Ishikawa (cell line): Measurements from ENCODE around the gene XPO6.

ENCODE experiments used
- CEBPB ChIP-seq: IDR thresholded peaks from 2 replicates; pipeline ENCODE4 v1.6.1; 2012
- CREB1 ChIP-seq: IDR thresholded peaks from 2 replicates; pipeline ENCODE4 v1.6.1; 2012; ENCODE audit warnings: low read depth
- EGR1 ChIP-seq: IDR thresholded peaks from 2 replicates; pipeline ENCODE4 v1.6.1; 2012
- EP300 ChIP-seq: IDR thresholded peaks from 2 replicates; pipeline ENCODE4 v1.6.1; 2012; ENCODE audit warnings: borderline replicate concordance
- FOXM1 ChIP-seq: IDR thresholded peaks from 2 replicates; pipeline ENCODE4 v1.6.1; 2012; ENCODE audit warnings: low read depth, borderline replicate concordance
- RAD21 ChIP-seq: IDR thresholded peaks from 2 replicates; pipeline ENCODE4 v1.6.1; 2012; ENCODE audit warnings: low read depth
- TAF1 ChIP-seq: IDR thresholded peaks from 2 replicates; pipeline ENCODE4 v1.6.1; 2012; ENCODE audit warnings: low read depth, mild to moderate bottlenecking
- TEAD4 ChIP-seq: IDR thresholded peaks from 2 replicates; pipeline ENCODE4 v1.6.1; 2012
- YY1 ChIP-seq: IDR thresholded peaks from 2 replicates; pipeline ENCODE4 v1.6.1; 2012; ENCODE audit warnings: low read depth
- ZBTB7A ChIP-seq: IDR thresholded peaks from 2 replicates; pipeline ENCODE4 v1.6.1; 2012; ENCODE audit warnings: low read depth
- TF ChIP-seq, protein P1 (sequence below): IDR thresholded peaks from 2 replicates; pipeline ENCODE4 v1.6.1; 2012
- TF ChIP-seq, protein P2 (sequence below): IDR thresholded peaks from 2 replicates; pipeline ENCODE4 v1.6.1; 2012; ENCODE audit warnings: low read depth, mild to moderate bottlenecking
- TF ChIP-seq, protein P3 (sequence below): IDR thresholded peaks from 2 replicates; pipeline ENCODE4 v1.6.1; 2012

DNA sequence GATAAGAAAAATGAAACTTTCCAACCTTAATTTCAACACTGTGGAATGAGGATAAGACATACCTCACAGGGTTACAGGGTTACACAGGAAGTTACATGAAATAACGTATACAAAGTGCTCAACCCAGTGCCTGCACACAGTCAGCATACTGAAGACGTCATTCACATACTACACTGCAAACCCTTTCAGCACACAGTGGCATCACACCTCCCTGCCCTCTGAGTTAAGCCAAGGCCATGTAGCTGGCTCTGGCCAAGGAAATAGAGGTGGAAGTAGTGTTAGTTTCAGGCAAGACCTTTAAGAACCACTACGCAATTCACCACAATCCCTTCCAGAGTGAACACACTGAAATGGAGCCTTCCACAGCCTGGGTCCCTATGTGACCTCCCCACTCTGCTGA, 101.7 kb downstream of the XPO6 start:
- TF ChIP-seq FOXM1 = no peak
- TF ChIP-seq EP300 = no peak
- TF ChIP-seq, protein P1, sequence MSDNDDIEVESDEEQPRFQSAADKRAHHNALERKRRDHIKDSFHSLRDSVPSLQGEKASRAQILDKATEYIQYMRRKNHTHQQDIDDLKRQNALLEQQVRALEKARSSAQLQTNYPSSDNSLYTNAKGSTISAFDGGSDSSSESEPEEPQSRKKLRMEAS = no peak
- TF ChIP-seq, protein P2, sequence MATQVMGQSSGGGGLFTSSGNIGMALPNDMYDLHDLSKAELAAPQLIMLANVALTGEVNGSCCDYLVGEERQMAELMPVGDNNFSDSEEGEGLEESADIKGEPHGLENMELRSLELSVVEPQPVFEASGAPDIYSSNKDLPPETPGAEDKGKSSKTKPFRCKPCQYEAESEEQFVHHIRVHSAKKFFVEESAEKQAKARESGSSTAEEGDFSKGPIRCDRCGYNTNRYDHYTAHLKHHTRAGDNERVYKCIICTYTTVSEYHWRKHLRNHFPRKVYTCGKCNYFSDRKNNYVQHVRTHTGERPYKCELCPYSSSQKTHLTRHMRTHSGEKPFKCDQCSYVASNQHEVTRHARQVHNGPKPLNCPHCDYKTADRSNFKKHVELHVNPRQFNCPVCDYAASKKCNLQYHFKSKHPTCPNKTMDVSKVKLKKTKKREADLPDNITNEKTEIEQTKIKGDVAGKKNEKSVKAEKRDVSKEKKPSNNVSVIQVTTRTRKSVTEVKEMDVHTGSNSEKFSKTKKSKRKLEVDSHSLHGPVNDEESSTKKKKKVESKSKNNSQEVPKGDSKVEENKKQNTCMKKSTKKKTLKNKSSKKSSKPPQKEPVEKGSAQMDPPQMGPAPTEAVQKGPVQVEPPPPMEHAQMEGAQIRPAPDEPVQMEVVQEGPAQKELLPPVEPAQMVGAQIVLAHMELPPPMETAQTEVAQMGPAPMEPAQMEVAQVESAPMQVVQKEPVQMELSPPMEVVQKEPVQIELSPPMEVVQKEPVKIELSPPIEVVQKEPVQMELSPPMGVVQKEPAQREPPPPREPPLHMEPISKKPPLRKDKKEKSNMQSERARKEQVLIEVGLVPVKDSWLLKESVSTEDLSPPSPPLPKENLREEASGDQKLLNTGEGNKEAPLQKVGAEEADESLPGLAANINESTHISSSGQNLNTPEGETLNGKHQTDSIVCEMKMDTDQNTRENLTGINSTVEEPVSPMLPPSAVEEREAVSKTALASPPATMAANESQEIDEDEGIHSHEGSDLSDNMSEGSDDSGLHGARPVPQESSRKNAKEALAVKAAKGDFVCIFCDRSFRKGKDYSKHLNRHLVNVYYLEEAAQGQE = no peak
- TF ChIP-seq CEBPB = no peak
- TF ChIP-seq TAF1 = no peak
- no peak for TF ChIP-seq RAD21
- TF ChIP-seq CREB1 = no peak
- TF ChIP-seq EGR1 = no peak
- TF ChIP-seq, protein P3, sequence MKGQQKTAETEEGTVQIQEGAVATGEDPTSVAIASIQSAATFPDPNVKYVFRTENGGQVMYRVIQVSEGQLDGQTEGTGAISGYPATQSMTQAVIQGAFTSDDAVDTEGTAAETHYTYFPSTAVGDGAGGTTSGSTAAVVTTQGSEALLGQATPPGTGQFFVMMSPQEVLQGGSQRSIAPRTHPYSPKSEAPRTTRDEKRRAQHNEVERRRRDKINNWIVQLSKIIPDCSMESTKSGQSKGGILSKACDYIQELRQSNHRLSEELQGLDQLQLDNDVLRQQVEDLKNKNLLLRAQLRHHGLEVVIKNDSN = no peak
- no peak for TF ChIP-seq ZBTB7A
- TF ChIP-seq YY1 = no peak
- TF ChIP-seq TEAD4 = no peak
